ENCODE data around the gene CPAMD8. TPM values are rescaled to one million over a fixed set of nuclear protein-coding genes. Genes with fewer than 3 reads are reported as not detected.

Gene CPAMD8
- total and polyA plus RNA-seq, 10 of the 15 experiments (the other 5 are each of a cell fraction or from before 2014, with no cell fraction given), result 0.12 to 0.97 (median 0.25) TPM; not detected in 3

- ChIA-PET CTCF (no interaction called here), SMC1A (ENCODE audit: uncharacterized antibody, unreplicated experiment) (interaction anchor here (0.6 kb wide), 1 partner anchor 174 kb away, joined by 3 read pairs; no protein-coding TSS in a partner anchor)
- H3K36me3 ChIP-seq (ENCODE audit: control insufficient read depth in 2 of 2, insufficient read depth in 2 of 2, low read length in 1 of 2), result no peaks in the 10 kb centered on the region
- TF ChIP-seq BCLAF1 (IDR thresholded peaks at IDR 0.05), result no peak
- TF ChIP-seq KAT2A (conservative IDR thresholded peaks at IDR 0.05; ENCODE audit: control insufficient read depth, low read depth, low read length), result no peak
- TF ChIP-seq PBX3 (IDR thresholded peaks at IDR 0.05; ENCODE audit: insufficient replicate concordance, low read depth, low read length), result no peak
- no peak for TF ChIP-seq ZSCAN29 (IDR thresholded peaks at IDR 0.05)
- TF ChIP-seq ESRRA (IDR thresholded peaks at IDR 0.05; ENCODE audit: low read length), result no peak
- TF ChIP-seq USF2 (IDR thresholded peaks at IDR 0.05; ENCODE audit: borderline replicate concordance, low read depth, low read length), result no peak
- no peak for TF ChIP-seq HDAC6 (IDR thresholded peaks at IDR 0.05; ENCODE audit: unreplicated experiment)
- TF ChIP-seq ATF7 (IDR thresholded peaks at IDR 0.05; ENCODE audit: low read depth), result no peak
- TF ChIP-seq RFX5 (IDR thresholded peaks at IDR 0.05; ENCODE audit: low read depth, low read length), result no peak
- TF ChIP-seq SIN3A (IDR thresholded peaks at IDR 0.05; ENCODE audit: low read depth, low read length), result no peak
- TF ChIP-seq GATAD2B (conservative IDR thresholded peaks at IDR 0.05; ENCODE audit: low read depth), result no peak
- no peak for TF ChIP-seq ETV6 (conservative IDR thresholded peaks at IDR 0.05 in 1 of 2, IDR thresholded peaks at IDR 0.05 in 1 of 2; ENCODE audit: borderline replicate concordance in 1 of 2, low read depth in 1 of 2)
- TF ChIP-seq, protein P1, sequence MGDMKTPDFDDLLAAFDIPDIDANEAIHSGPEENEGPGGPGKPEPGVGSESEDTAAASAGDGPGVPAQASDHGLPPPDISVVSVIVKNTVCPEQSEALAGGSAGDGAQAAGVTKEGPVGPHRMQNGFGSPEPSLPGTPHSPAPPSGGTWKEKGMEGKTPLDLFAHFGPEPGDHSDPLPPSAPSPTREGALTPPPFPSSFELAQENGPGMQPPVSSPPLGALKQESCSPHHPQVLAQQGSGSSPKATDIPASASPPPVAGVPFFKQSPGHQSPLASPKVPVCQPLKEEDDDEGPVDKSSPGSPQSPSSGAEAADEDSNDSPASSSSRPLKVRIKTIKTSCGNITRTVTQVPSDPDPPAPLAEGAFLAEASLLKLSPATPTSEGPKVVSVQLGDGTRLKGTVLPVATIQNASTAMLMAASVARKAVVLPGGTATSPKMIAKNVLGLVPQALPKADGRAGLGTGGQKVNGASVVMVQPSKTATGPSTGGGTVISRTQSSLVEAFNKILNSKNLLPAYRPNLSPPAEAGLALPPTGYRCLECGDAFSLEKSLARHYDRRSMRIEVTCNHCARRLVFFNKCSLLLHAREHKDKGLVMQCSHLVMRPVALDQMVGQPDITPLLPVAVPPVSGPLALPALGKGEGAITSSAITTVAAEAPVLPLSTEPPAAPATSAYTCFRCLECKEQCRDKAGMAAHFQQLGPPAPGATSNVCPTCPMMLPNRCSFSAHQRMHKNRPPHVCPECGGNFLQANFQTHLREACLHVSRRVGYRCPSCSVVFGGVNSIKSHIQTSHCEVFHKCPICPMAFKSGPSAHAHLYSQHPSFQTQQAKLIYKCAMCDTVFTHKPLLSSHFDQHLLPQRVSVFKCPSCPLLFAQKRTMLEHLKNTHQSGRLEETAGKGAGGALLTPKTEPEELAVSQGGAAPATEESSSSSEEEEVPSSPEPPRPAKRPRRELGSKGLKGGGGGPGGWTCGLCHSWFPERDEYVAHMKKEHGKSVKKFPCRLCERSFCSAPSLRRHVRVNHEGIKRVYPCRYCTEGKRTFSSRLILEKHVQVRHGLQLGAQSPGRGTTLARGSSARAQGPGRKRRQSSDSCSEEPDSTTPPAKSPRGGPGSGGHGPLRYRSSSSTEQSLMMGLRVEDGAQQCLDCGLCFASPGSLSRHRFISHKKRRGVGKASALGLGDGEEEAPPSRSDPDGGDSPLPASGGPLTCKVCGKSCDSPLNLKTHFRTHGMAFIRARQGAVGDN (IDR thresholded peaks at IDR 0.05), result no peak
- TF ChIP-seq MYB (IDR thresholded peaks at IDR 0.05; ENCODE audit: borderline replicate concordance, low read depth, low read length), result no peak
These were observed 136.0 kb downstream of the CPAMD8 start for GRCh38 chr19:16890461-16891184.

More at GRCh38 chr19:16890461-16891184, 136.0 kb downstream of the CPAMD8 start:
- Histone ChIP-seq H3K27ac (ENCODE audit: control insufficient read depth, insufficient read depth) (no peak overlapping the region), H3K27me3 (replicated peaks in 1 of 2; ENCODE audit: control insufficient read depth in 2 of 2, insufficient read depth in 2 of 2, low read length in 1 of 2) (no peaks in the 10 kb centered on the region), H3K9me3 (replicated peaks; ENCODE audit: control insufficient read depth, insufficient read depth, low read length) (no peaks in the 10 kb centered on the region), H3K4me3 (no peak overlapping the region), H3K79me2 (ENCODE audit: control insufficient read depth, insufficient read depth, low read length) (no peaks in the 10 kb centered on the region), H3K4me1 (ENCODE audit: control insufficient read depth, insufficient read depth, low read length) (peaks cover 38% of the 10 kb centered on the region), H3K4me2 (ENCODE audit: control insufficient read depth, insufficient read depth) (no peak overlapping the region), H4K20me1 (ENCODE audit: control insufficient read depth, insufficient read depth) (no peaks in the 10 kb centered on the region), H3K9ac (ENCODE audit: control insufficient read depth, insufficient read depth, low read length) (no peak overlapping the region), H2AFZ (ENCODE audit: control insufficient read depth, low read depth, low read length) (no peak overlapping the region)
- ChIA-PET RAD21 (ENCODE audit: unreplicated experiment) (no interaction called here), POLR2A (no interaction called here)
- DNase-seq (ENCODE audit: low read depth, low spot score) (no peak), ATAC-seq (no peak), FAIRE-seq (no peak)
- in situ Hi-C loops (cut with MboI) (no loop called here), intact Hi-C loops (cut with micrococcal nuclease; ENCODE audit: unreplicated experiment) (loop anchor here (10.0 kb wide), 1 partner anchor 414 kb away; the partner anchor contains the start of genes ABHD8, DDA1 and MRPL34)
- WGBS (ENCODE audit: insufficient coverage, insufficient replicate concordance, low lambda C conversion rate, missing lambda C conversion rate), result 88% methylated on average over 24 of the region's 24 CpGs
- BruUV-seq (replicated peaks), result TSS peak; percentile 76

All from GM12878 (cell line).